CD14-positive monocyte (primary cell): ENCODE measurements around the gene MPPED1. TPM values are rescaled to one million over a fixed set of nuclear protein-coding genes. Genes with fewer than 3 reads are reported as not detected.
A peak's percentile ranks its signal among the peaks of the same experiment; 100 is the strongest.

Source experiments
- DNase-seq, 3 donors: peaks; one replicate each; pipeline ENCODE4 v3.0.0-alpha.2; 2011 to 2022
- H2AFZ ChIP-seq: 2 replicates; pipeline ENCODE4 v1.6.0; 2012; ENCODE audit warnings: mild to moderate bottlenecking, low read depth, low read length, inconsistent platforms; ENCODE audit not compliant: insufficient read depth, poor library complexity, severe bottlenecking
- H3K27ac ChIP-seq, 2 donors: 1 replicate in 1 of 2; 2 replicates in 1 of 2; pipeline ENCODE4 v1.5.1; 2012 to 2013; ENCODE audit warnings: low read length in 2 of 2, control low read depth in 1 of 2, inconsistent platforms in 1 of 2, low read depth in 1 of 2, mild to moderate bottlenecking in 1 of 2
- H3K27me3 ChIP-seq, 2 donors: one replicate each; pipeline versions ENCODE4 v1.6.0 to v1.6.1; 2011 to 2013; ENCODE audit warnings: low read length in 2 of 2; ENCODE audit not compliant: control insufficient read depth in 2 of 2, insufficient read depth in 2 of 2
- H3K36me3 ChIP-seq, 2 donors: replicated peaks in 1 of 2; 1 replicate in 1 of 2; 2 replicates in 1 of 2; pipeline versions ENCODE4 v1.5.1 to v1.6.1; 2012 to 2013; ENCODE audit warnings: low read length in 2 of 2, control low read depth in 1 of 2, inconsistent platforms in 1 of 2, mild to moderate bottlenecking in 1 of 2; ENCODE audit not compliant: insufficient read depth in 2 of 2, control insufficient read depth in 1 of 2
- H3K4me1 ChIP-seq, 2 donors: 1 replicate in 1 of 2; 2 replicates in 1 of 2; pipeline versions ENCODE4 v1.5.1 to v1.6.1; 2012 to 2013; ENCODE audit warnings: low read length in 2 of 2, control low read depth in 1 of 2, inconsistent platforms in 1 of 2, mild to moderate bottlenecking in 1 of 2, moderate library complexity in 1 of 2; ENCODE audit not compliant: insufficient read depth in 2 of 2, control insufficient read depth in 1 of 2
- H3K4me2 ChIP-seq: replicated peaks from 2 replicates; pipeline ENCODE3; 2012; ENCODE audit warnings: low read length, moderate library complexity, mild to moderate bottlenecking; ENCODE audit not compliant: poor library complexity, severe bottlenecking; ENCODE audit errors: extremely low read depth
- H3K4me3 ChIP-seq, 3 experiments: fragments of 200-600 bp in 1 of 3; sonication (generic) in 1 of 3; replicated peaks in 1 of 3; 1 replicate in 2 of 3; 2 replicates in 1 of 3; pipeline ENCODE4 v1.5.1; 2011 to 2013; ENCODE audit warnings: low read length in 3 of 3, mild to moderate bottlenecking in 3 of 3, control low read depth in 2 of 3, low read depth in 2 of 3, inconsistent platforms in 1 of 3, moderate library complexity in 1 of 3
- H3K79me2 ChIP-seq: 2 replicates; pipeline ENCODE4 v1.6.0; 2012; ENCODE audit warnings: mild to moderate bottlenecking, control low read depth, inconsistent platforms, low read length, moderate library complexity; ENCODE audit not compliant: insufficient read depth
- H3K9ac ChIP-seq: 2 replicates; pipeline ENCODE4 v1.6.0; 2017; ENCODE audit warnings: low read length, mild to moderate bottlenecking; ENCODE audit not compliant: insufficient read depth, poor library complexity, severe bottlenecking
- H3K9me3 ChIP-seq, 2 donors: replicated peaks in 1 of 2; 1 replicate in 1 of 2; 2 replicates in 1 of 2; pipeline versions ENCODE4 v1.5.1 to v1.6.1; 2012 to 2013; ENCODE audit warnings: low read length in 2 of 2, control low read depth in 1 of 2; ENCODE audit not compliant: control insufficient read depth in 1 of 2, insufficient read depth in 1 of 2
- H4K20me1 ChIP-seq: 2 replicates; pipeline ENCODE4 v1.6.0; 2012; ENCODE audit warnings: mild to moderate bottlenecking, low read length, control low read depth, moderate library complexity; ENCODE audit not compliant: insufficient read depth
- H3K27ac Mint-ChIP-seq, 7 donors: one replicate each; pipeline ENCODE4 v1.8.0; 2020; ENCODE audit warnings: mild to moderate bottlenecking in 7 of 7, mixed read lengths in 7 of 7, moderate library complexity in 6 of 7, inconsistent platforms in 2 of 7
- H3K27me3 Mint-ChIP-seq, 3 donors: one replicate each; pipeline ENCODE4 v1.8.0; 2021 to 2022; ENCODE audit warnings: low read depth in 3 of 3, mild to moderate bottlenecking in 3 of 3, mixed read lengths in 3 of 3, moderate library complexity in 3 of 3, inconsistent platforms in 1 of 3
- H3K36me3 Mint-ChIP-seq, 2 donors: one replicate each; pipeline ENCODE4 v1.8.0; 2020; ENCODE audit warnings: mixed read lengths in 2 of 2, inconsistent platforms in 1 of 2, mild to moderate bottlenecking in 1 of 2
- H3K4me1 Mint-ChIP-seq: one replicate; pipeline ENCODE4 v1.8.0; 2020; ENCODE audit warnings: mild to moderate bottlenecking, mixed read lengths
- H3K4me3 Mint-ChIP-seq, 2 donors: one replicate each; pipeline ENCODE4 v1.8.0; 2020; ENCODE audit warnings: mild to moderate bottlenecking in 2 of 2, mixed read lengths in 2 of 2, moderate library complexity in 1 of 2
- H3K9me3 Mint-ChIP-seq, 7 donors: one replicate each; pipeline ENCODE4 v1.8.0; 2020 to 2022; ENCODE audit warnings: mixed read lengths in 7 of 7, mild to moderate bottlenecking in 6 of 7, moderate library complexity in 6 of 7, inconsistent platforms in 2 of 7
- WGBS: methylation state at CpG from one replicate; pipeline ENCODE4 v1.1.5; 2013; ENCODE audit warnings: missing lambda C conversion rate; ENCODE audit not compliant: insufficient coverage; 5-methylcytosine and 5-hydroxymethylcytosine counted together
- intact Hi-C, 2 donors: fragments of 100-400 bp; cut with micrococcal nuclease; formaldehyde crosslinking; loops; one replicate each; pipeline versions ENCODE4 v1.15.0 to v1.15.1; 2023
- polyA plus RNA-seq, 3 donors: library from polyadenylated mRNA; depleted of rRNA in 1 of 3; unstranded in 2 of 3; stranded (reverse) in 1 of 3; fragments of 300-500 nt in 2 of 3; fragments of >200 nt in 1 of 3; fragmentation: Illumina TruSeq in 2 of 3; gene quantifications; 1 replicate in 2 of 3; 2 replicates in 1 of 3; pipeline ENCODE4 v1.2.3, GENCODE V29; 2012 to 2021
- TF ChIP-seq, protein P1 (sequence below): fragments of 200-600 bp; IDR thresholded peaks from one replicate; pipeline ENCODE4 v1.8.0; 2022; ENCODE audit warnings: antibody characterized with exemption, mild to moderate bottlenecking

Gene MPPED1
- polyA plus RNA-seq, 3 donors: not detected

DNA sequence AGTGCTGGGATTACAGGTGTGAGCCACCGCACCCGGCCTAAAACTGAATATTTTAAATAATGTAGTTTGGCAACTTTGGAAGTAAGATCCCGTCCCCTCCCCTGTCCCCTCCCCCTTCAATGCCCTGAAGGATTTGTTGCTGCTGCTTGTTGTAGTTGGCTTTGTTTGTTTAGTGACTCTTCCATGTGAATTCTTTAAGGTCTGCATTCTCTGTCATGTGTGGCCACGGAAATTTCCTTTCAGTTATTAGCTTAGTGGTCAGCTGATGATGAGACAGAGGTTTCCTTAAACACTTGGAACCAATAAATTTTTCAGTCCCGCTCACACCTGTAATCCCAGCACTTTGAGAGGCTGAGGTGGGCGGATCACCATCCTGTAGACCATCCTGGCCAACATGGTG lies 109.9 kb downstream of the MPPED1 start:
- peak overlapping the region in 1 of 7 donors; percentile 8 for H3K27ac Mint-ChIP-seq
- H3K9ac ChIP-seq: no peak overlapping the region
- peaks cover 0 to 4% (median 3%) of the 10 kb centered on the region in 3 donors for H3K27me3 Mint-ChIP-seq
- no peaks in the 10 kb centered on the region for H3K36me3 ChIP-seq
- H3K4me3 ChIP-seq: no peak overlapping the region
- no peaks in the 10 kb centered on the region for H3K79me2 ChIP-seq
- H3K4me2 ChIP-seq: no peak overlapping the region
- no peaks in the 10 kb centered on the region for H4K20me1 ChIP-seq
- H3K4me1 Mint-ChIP-seq: no peaks in the 10 kb centered on the region
- H3K9me3 Mint-ChIP-seq: peaks cover 0 to 2% (median 0%) of the 10 kb centered on the region in 7 donors
- 100% methylated on average over 1 of the region's 6 CpGs for WGBS
- no peaks in the 10 kb centered on the region for H3K4me1 ChIP-seq
- no peak overlapping the region for H2AFZ ChIP-seq
- no peak overlapping the region for H3K4me3 Mint-ChIP-seq
- no peak for DNase-seq
- no peak overlapping the region for H3K27ac ChIP-seq
- H3K36me3 Mint-ChIP-seq: no peaks in the 10 kb centered on the region
- H3K9me3 ChIP-seq: no peaks in the 10 kb centered on the region
- TF ChIP-seq, protein P1, sequence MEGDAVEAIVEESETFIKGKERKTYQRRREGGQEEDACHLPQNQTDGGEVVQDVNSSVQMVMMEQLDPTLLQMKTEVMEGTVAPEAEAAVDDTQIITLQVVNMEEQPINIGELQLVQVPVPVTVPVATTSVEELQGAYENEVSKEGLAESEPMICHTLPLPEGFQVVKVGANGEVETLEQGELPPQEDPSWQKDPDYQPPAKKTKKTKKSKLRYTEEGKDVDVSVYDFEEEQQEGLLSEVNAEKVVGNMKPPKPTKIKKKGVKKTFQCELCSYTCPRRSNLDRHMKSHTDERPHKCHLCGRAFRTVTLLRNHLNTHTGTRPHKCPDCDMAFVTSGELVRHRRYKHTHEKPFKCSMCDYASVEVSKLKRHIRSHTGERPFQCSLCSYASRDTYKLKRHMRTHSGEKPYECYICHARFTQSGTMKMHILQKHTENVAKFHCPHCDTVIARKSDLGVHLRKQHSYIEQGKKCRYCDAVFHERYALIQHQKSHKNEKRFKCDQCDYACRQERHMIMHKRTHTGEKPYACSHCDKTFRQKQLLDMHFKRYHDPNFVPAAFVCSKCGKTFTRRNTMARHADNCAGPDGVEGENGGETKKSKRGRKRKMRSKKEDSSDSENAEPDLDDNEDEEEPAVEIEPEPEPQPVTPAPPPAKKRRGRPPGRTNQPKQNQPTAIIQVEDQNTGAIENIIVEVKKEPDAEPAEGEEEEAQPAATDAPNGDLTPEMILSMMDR: no peak
- intact Hi-C loops: no loop called here
- no peaks in the 10 kb centered on the region for H3K27me3 ChIP-seq

DNA sequence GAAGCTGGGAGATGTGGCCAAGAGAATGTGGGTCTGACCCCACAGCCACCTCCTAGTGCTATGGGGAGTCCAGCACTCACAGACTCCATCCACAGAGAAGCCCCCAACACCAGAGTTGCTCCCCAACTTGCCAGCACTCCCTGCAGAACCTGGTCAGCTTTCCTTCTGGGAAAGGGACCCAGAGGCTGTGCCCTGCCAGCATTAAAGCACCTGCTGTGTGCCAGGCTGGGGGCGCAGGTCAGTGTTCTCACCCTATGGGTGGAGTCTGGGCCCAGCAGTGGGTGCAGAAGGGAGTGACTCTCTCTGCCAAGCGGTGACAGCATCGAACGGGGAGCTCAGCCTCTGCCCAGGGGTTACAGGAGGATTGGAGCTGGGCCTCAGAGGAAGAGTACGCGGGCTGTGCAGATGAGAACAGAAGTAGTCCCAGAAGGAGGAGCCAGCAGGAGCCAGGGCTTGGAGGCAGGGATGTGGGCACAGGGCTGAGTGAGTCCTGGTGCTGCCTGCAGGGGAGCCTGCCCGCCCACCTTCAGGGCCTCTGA lies 114.4 kb downstream of the MPPED1 start:
- Mint-ChIP-seq H3K36me3 (no peaks in the 10 kb centered on the region), H3K9me3 (peaks cover 0 to 2% (median 0%) of the 10 kb centered on the region in 7 donors), H3K4me3 (no peak overlapping the region), H3K4me1 (no peaks in the 10 kb centered on the region), H3K27me3 (peaks cover 0 to 2% (median 0%) of the 10 kb centered on the region in 3 donors), H3K27ac (no peak overlapping the region)
- Histone ChIP-seq H3K4me2 (no peak overlapping the region), H3K27me3 (no peaks in the 10 kb centered on the region), H3K27ac (no peak overlapping the region), H3K36me3 (no peaks in the 10 kb centered on the region), H2AFZ (no peak overlapping the region), H3K9ac (no peak overlapping the region), H4K20me1 (no peaks in the 10 kb centered on the region), H3K9me3 (no peaks in the 10 kb centered on the region), H3K4me1 (no peaks in the 10 kb centered on the region), H3K4me3 (no peak overlapping the region), H3K79me2 (no peaks in the 10 kb centered on the region)
- WGBS: 94% methylated on average over 7 of the region's 7 CpGs
- TF ChIP-seq, protein P1: no peak
- DNase-seq: no peak
- intact Hi-C loops: no loop called here
